ENCODE results near the gene OSBPL1A.

DNA sequence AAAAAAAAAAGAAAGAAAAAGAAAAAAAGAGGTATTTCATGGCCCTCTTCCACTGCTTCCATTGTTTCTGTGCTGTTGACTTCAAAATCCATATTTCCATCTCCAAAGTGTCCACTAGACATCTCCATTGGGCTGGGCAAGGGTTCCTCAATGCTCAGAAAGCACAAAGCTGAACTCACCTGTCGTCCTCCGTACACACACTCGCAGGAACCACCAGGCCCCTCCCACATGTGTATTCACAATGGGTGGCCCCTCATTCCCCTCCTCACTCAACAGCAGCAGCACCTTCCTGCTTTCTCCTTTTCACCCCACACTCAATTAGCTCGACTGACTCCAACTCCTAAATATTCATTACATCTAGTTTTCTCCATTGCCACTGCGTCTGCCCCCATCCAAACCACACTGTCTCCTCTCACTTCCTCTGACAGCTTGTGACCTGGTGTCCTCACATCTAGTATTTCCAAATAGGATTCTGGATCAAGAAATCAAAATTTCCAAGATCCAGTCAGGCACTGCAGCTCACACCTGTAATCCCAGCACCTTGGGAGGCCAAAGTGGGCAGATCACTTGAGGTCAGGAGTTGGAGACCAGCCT, 25.2 kb downstream of the OSBPL1A start:
- TF ChIP-seq, protein P1, sequence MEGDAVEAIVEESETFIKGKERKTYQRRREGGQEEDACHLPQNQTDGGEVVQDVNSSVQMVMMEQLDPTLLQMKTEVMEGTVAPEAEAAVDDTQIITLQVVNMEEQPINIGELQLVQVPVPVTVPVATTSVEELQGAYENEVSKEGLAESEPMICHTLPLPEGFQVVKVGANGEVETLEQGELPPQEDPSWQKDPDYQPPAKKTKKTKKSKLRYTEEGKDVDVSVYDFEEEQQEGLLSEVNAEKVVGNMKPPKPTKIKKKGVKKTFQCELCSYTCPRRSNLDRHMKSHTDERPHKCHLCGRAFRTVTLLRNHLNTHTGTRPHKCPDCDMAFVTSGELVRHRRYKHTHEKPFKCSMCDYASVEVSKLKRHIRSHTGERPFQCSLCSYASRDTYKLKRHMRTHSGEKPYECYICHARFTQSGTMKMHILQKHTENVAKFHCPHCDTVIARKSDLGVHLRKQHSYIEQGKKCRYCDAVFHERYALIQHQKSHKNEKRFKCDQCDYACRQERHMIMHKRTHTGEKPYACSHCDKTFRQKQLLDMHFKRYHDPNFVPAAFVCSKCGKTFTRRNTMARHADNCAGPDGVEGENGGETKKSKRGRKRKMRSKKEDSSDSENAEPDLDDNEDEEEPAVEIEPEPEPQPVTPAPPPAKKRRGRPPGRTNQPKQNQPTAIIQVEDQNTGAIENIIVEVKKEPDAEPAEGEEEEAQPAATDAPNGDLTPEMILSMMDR (IDR thresholded peaks at IDR 0.05) = no peak
- TF ChIP-seq EZH2phosphoT487 (IDR thresholded peaks at IDR 0.05; ENCODE audit: borderline replicate concordance, low read depth) = no peak

All from SK-N-SH (cell line).